Lung microvascular endothelial cell (primary cell): ENCODE results near the gene FAS. TPM values are rescaled to one million over a fixed set of nuclear protein-coding genes. Genes with fewer than 3 reads are reported as not detected.
A peak's percentile ranks its signal among the peaks of the same experiment; 100 is the strongest.
"Not testable (repeated sequence)": the region's sequence is repeated elsewhere in the genome, so short reads cannot be mapped to it uniquely, and the experiment has no call there.

Source experiments
- DNase-seq, 2 donors: peaks; one replicate each; pipeline versions ENCODE4 v3.0.0 to v3.0.0-alpha.2; 2010; ENCODE audit warnings: low read depth in 2 of 2
- total RNA-seq: library from RNA; depleted of rRNA; stranded (reverse); fragments of >200 nt; gene quantifications from 2 replicates; pipeline ENCODE4 v1.2.1, GENCODE V29; 2014

Gene FAS
- total RNA-seq, 1 donor from 2014 or later: 2.4 TPM

DNA sequence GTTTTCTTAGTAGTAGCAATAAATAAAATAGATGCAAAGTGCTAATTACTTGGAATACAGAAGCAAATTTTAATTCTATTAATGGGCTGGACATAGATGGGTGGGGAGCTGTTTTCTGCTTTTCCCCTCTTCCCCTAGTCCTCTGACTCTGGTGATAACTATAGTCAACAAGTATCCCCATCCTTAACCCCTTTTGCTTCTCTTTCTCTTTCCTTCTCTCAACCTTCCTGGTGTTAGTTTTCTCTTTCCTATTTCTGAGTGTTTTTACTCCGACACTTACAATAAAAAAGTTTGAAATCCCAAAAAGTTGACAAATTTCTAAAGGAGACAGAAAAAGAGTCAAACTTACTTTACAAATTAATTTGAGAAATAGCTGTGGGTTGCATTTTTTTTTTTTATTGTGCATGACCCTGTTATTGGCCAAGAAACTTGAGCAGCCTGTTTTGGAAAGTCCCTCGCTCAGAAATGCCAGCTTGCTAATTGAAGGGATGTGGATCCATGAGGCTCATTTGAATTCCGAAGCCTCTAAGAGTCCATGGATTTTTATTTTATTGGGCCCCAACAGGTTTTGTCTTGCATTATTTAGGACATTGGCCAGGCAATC, 2.4 kb downstream of the FAS start:
- DNase-seq: no peak

DNA sequence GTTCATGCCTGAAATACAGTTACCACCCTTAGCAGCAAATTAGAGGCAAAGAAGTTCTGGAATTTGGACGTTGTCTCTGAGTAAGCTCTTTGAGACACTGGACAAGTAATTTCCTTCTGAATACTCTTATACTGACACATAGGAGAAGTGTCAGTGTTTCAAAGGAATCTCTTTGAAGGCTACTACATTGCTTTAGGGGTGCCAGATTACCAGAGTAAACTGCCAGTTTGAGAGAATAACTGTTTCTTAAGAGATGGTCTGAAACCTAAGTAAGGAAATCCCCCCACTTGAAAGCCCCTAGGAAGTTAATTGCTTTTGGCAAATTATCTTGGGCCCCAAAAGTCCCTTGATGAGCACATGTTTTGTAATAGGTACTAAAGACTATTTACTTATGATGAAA, 3.4 kb downstream of the FAS start:
- peak in 1 of 2 donors; percentile 20 for DNase-seq

GRCh38 chr10:88995156-88995876, 4.7 kb downstream of the FAS start:
- no peak for DNase-seq

DNA sequence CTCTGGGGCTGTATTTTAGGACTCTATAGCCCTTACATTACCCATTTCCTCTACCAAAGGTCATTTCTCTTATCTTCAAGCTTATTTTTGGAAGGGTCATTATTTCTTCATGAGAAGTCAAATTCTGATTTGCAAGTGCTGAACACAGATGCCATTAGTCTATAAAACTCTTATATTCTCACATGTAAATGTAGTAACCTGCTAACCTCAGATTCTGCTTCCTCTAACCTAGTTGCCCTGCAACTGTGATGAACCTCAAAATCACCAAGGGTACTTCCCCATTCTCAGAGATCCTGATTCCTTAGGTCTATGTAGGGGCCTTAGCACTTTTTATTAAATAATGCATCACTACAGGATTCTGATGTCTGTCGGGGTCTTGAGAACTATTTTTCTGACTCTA, 6.3 kb downstream of the FAS start:
- DNase-seq: no peak

DNA sequence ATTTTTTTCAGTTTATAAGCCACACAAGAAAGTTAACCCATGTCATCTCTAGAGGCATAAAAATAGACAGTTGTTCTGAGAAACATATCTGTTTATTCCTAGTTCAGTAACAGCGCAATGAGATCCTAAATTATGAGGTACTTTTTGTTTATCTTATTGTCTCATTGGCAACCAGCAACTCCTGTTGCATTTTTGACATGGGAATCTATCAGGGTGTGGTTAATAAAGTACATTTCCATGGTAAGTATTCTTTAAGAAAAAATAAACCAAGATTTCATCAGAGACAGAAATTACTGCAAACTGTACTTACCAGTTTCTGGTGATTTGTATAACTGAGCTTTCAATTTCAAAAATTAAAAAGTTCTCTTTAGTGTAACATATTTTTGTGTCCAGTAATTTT, 9.0 kb downstream of the FAS start:
- DNase-seq: peak in 1 of 2 donors; percentile 17

DNA sequence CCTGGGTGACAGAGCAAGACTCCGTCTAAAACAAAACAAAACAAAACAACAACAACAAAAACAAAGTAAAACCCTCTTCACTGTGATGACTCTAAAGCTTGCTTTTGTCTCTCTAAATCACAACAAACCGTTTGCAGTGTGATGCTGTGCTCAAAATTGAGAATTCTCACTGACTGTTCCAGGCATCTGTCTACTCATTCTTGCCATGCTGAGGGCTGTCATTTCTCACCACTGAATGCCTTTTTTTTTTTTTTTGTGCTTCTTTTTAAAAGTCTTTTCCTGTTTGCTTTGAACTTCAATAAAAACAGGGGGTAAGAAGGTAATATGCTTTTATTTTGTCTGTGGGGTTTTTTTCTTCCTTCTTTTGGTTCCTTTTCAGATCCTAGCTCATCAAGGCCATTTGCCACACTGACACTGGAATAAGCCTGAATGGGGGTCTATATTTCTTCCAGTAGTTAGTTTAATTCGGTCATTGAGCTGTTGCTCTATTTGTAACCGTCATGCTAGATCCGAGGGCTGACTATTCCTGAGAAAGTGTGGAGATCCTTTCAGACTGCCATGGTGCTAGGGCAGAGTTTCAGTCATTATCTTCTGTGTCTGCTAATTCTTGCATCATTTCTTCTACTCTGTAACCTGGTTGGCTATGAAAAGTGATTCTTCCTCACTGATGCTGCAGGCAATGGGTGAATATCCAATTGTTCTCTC, 10.6 kb downstream of the FAS start:
- no peak for DNase-seq

- DNase-seq: no peak
Measured at GRCh38 chr10:89001729-89002072, 11.1 kb downstream of the FAS start.

DNA sequence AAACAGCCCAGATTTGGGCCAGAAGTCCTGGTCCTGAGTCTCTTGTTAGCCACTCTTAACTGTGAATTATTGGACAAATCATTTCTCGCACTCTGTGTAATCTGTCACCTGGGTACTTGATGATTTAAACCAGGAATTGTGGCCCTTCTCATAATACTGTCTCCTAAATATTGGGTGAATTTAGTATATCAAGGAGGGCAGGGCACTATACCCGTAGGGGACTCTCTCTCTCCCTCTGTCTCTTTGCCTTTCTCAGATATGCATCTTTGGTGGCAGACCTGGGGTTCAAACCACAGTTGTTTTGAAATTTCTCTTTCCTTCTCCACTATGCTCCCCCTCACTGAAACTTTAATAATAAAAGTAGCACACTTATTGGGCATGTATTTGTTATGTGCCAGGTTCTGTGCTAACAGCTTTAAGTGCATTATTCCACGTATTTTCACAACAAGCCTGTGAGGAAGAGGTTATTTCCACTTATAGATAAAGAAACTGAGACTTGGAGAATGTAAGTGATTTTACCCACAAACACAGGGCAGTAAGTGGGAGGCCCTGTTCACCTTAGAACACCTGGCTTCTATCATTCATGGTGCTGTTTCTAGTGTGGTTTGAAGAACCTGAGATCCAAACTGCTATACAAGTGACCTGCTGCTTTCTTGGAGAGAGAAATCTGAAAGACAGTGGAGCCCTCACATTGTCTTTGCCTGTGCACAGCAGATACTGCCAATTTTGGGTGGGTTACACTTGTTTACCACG, 11.8 kb downstream of the FAS start:
- no peak for DNase-seq

GRCh38 chr10:89003344-89003743, 12.7 kb downstream of the FAS start:
- peak in 1 of 2 donors; percentile 91 for DNase-seq

DNA sequence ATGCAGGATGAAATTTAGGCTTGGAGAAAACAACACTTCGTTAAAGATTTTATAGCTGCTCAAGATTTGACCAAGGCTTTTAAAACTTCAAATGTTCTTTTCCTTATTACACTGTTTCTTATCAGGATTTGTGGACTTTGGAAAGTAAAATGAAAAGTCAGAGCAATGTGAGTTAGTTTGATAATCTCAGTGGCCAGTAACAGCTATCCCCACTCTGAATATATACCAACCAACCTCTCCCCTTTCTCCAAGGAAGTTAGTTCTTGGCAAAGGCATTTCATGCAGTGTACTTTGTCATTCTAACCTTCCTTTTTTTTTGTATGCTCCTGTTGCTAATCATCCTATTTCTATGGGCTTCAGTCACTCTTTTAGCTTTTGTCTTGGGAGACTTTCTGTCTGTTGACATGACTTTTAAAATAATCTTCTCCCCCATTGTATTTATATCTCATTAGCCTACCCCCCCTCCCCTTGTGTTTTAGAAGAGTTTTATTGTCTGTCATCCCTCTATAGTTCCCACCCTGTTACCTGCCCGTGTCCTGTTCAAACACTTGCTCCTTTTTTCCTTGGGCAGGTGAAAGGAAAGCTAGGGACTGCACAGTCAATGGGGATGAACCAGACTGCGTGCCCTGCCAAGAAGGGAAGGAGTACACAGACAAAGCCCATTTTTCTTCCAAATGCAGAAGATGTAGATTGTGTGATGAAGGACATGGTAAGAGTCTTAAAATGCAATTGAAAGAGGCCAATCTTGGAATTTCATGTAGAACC, 16.7 kb downstream of the FAS start:
- DNase-seq: no peak

GRCh38 chr10:89018700-89019346, 28.2 kb downstream of the FAS start:
- DNase-seq: not testable (repeated sequence)

- no peak for DNase-seq
Measured at GRCh38 chr10:89019569-89020327, 29.1 kb downstream of the FAS start.

DNA sequence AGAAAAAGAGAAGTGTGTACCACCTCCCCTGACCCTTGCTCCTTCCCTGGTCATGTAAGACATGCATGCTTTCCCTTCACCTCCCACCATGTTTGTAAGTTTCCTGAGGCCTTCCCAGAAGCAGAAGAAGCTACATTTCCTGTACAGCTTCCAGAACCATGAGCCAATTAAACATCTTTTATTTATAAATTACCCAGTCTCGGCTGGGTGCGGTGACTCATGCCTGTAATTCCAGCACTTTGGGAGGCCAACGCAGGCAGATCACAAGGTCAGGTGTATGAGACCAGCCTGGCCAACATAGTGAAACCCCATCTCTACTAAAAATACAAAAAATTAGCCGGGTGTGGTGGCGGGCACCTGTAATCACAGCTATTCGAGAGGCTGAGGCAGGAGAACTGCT, 30.9 kb downstream of the FAS start:
- peak in 1 of 2 donors; percentile 14 for DNase-seq

GRCh38 chr10:89022734-89023133, 32.1 kb downstream of the FAS start:
- no peak for DNase-seq

DNA sequence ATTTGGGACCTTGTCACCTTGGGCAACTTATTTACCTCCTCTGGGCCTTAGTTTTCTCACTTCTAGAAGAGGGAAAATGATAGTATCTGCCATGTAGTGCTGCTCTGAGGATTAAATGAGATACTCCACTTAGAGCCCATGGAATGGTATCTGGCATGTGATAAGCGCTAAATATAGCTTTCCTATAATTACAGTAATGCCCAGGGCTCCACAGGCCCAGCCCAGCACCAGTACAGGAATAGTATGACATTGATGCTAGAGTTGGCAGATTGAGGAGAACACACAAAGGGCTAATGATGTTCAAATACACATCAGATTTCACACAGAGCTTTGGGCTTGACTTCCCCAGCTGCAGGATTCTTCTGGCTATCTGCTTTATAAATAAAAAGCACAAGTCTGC, 34.9 kb downstream of the FAS start:
- DNase-seq: no peak

GRCh38 chr10:89029181-89029580, 38.6 kb downstream of the FAS start:
- DNase-seq: no peak

DNA sequence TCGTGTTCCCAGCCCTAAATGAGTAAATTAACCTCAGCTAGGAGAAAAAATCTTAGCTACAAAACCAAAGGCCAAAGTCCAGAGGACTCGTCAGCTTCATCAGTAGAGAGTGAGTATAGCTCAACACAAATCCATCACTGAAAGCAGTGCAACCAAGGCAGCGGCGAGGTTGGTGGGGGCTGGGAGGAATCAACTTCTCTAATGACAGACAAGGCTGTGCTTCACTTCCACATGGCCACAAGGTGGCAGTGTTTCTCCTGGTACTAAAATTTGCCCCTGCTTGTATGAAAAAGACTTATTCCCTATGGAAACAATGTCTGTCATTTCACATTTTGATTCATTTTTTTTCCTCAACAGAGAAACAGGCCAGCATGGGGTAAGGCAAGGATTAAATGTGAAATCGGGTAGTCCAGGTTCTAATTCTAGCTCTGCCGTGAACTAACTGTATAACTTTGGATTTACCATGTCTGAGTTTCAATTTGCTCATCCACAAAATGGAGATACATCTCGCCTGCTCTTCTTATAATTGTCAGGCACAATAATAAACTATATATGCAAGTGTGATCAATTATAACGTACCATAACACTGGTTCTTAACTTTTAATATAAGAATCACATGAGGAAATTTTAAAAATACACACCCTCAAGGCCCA, 39.3 kb downstream of the FAS start:
- peak; percentile 86 to 92 for DNase-seq

GRCh38 chr10:89030791-89031190, 40.2 kb downstream of the FAS start:
- DNase-seq: no peak

- DNase-seq: peak in 1 of 2 donors; percentile 85
Measured at GRCh38 chr10:89032141-89032891, 41.7 kb downstream of the FAS start.
